HepG2 (cell line): Measurements from ENCODE around the gene TADA3. TPM values are rescaled to one million over a fixed set of nuclear protein-coding genes. Genes with fewer than 3 reads are reported as not detected.

Source experiments
- ELF4 ChIP-seq: sonication (generic); formaldehyde crosslinking; IDR thresholded peaks from 2 replicates; pipeline ENCODE4 v1.5.0; 2020; ENCODE audit warnings: missing genetic modification reagents, mild to moderate bottlenecking, moderate library complexity, borderline replicate concordance
- FOXK2 ChIP-seq: fragments of 450-650 bp; IDR thresholded peaks from 2 replicates; pipeline ENCODE4 v1.6.1; 2016
- KDM1A ChIP-seq: IDR thresholded peaks from 2 replicates; pipeline ENCODE4 v1.6.1; 2016; ENCODE audit warnings: missing compliant biosample characterization
- KMT2A ChIP-seq: sonication (generic); formaldehyde crosslinking; IDR thresholded peaks from 2 replicates; pipeline ENCODE4 v1.4.0; 2020; ENCODE audit warnings: missing genetic modification reagents
- MAZ ChIP-seq, 2 experiments: sonication (generic) in 1 of 2; formaldehyde crosslinking in 1 of 2; IDR thresholded peaks; 2 replicates each; pipeline versions ENCODE4 v1.5.0 to v1.6.1; 2012 to 2020; ENCODE audit warnings: low read depth in 2 of 2, mild to moderate bottlenecking in 2 of 2, borderline replicate concordance in 1 of 2, improper control_type of control experiment in 1 of 2, low read length in 1 of 2, missing genetic modification reagents in 1 of 2, moderate library complexity in 1 of 2
- MXD1 ChIP-seq: sonication (generic); formaldehyde crosslinking; IDR thresholded peaks from 2 replicates; pipeline ENCODE4 v1.4.0; 2020; ENCODE audit warnings: mild to moderate bottlenecking, missing genetic modification reagents
- NFE2L2 ChIP-seq: fragments of 150-350 bp; IDR thresholded peaks from 2 replicates; pipeline ENCODE4 v1.6.1; 2014; ENCODE audit warnings: low read length
- NPAS2 ChIP-seq: sonication (generic); formaldehyde crosslinking; IDR thresholded peaks from 2 replicates; pipeline ENCODE4 v1.8.0; 2022; ENCODE audit warnings: mild to moderate bottlenecking, missing genetic modification reagents, borderline replicate concordance
- PAF1 ChIP-seq: IDR thresholded peaks from 2 replicates; pipeline ENCODE4 v1.6.1; 2016; ENCODE audit warnings: missing genetic modification reagents, missing compliant biosample characterization
- SMARCE1 ChIP-seq: fragments of 450-650 bp; IDR thresholded peaks from 2 replicates; pipeline ENCODE4 v1.6.1; 2017; ENCODE audit warnings: borderline replicate concordance
- SRSF4 ChIP-seq: fragments of 200-400 bp; formaldehyde crosslinking; IDR thresholded peaks from one replicate; pipeline ENCODE4 v1.6.1; 2018; ENCODE audit warnings: mild to moderate bottlenecking, low read depth, low read length, moderate library complexity; ENCODE audit not compliant: poor library complexity, severe bottlenecking
- TEAD2 ChIP-seq: sonication (generic); formaldehyde crosslinking; IDR thresholded peaks from 2 replicates; pipeline ENCODE4 v1.9.0; 2021; ENCODE audit warnings: missing genetic modification reagents
- ZMYM2 ChIP-seq: sonication (generic); formaldehyde crosslinking; IDR thresholded peaks from 2 replicates; pipeline ENCODE4 v1.8.0; 2022; ENCODE audit warnings: mild to moderate bottlenecking, missing genetic modification reagents
- ZNF260 ChIP-seq: sonication (generic); formaldehyde crosslinking; IDR thresholded peaks from 2 replicates; pipeline ENCODE4 v1.4.0; 2020; ENCODE audit warnings: missing genetic modification reagents, low read depth, mild to moderate bottlenecking, borderline replicate concordance
- ZNF547 ChIP-seq: sonication (generic); formaldehyde crosslinking; IDR thresholded peaks from 2 replicates; pipeline ENCODE4 v1.5.1; 2020; ENCODE audit warnings: mild to moderate bottlenecking, missing genetic modification reagents
- ZNF747 ChIP-seq: sonication (generic); formaldehyde crosslinking; IDR thresholded peaks from 2 replicates; pipeline ENCODE4 v1.8.1; 2023; ENCODE audit warnings: missing genetic modification reagents, mild to moderate bottlenecking, borderline replicate concordance
- ZSCAN22 ChIP-seq: sonication (generic); formaldehyde crosslinking; IDR thresholded peaks from 2 replicates; pipeline ENCODE4 v1.4.0; 2020; ENCODE audit warnings: mild to moderate bottlenecking, missing genetic modification reagents
- ZSCAN25 ChIP-seq: sonication (generic); formaldehyde crosslinking; IDR thresholded peaks from 2 replicates; pipeline ENCODE4 v1.8.0; 2022; ENCODE audit warnings: mild to moderate bottlenecking, missing genetic modification reagents
- polyA plus RNA-seq, 8 experiments: library from polyadenylated mRNA; depleted of rRNA in 3 of 8; stranded (reverse) in 7 of 8; unstranded in 1 of 8; fragments of >200 nt; fragmentation: Illumina TruSeq in 4 of 8; extraction: Trizol in 4 of 8; gene quantifications; 2 replicates each; pipeline versions ENCODE4 v1.2.1 to v1.2.3, GENCODE V29; 2011 to 2016; ENCODE audit warnings: low read depth in 4 of 8, missing spikeins in 1 of 8, mixed read lengths in 1 of 8; ENCODE audit not compliant: insufficient read depth in 1 of 8
- total RNA-seq, 5 experiments: library from RNA; depleted of rRNA; stranded (reverse); fragments of >200 nt; fragmentation: Illumina TruSeq; extraction: Trizol; gene quantifications; 2 replicates each; pipeline ENCODE4 v1.2.3, GENCODE V29; 2016; ENCODE audit warnings: low read depth in 1 of 5
- TF ChIP-seq, protein P1 (sequence below): sonication (generic); formaldehyde crosslinking; IDR thresholded peaks from 2 replicates; pipeline ENCODE4 v1.4.0; 2020; ENCODE audit warnings: missing genetic modification reagents
- TF ChIP-seq, protein P2 (sequence below): sonication (generic); formaldehyde crosslinking; IDR thresholded peaks from 2 replicates; pipeline ENCODE4 v1.4.0; 2020; ENCODE audit warnings: mild to moderate bottlenecking, missing genetic modification reagents
- TF ChIP-seq, protein P3 (sequence below): sonication (generic); formaldehyde crosslinking; IDR thresholded peaks from 2 replicates; pipeline ENCODE4 v1.5.1; 2020; ENCODE audit warnings: mild to moderate bottlenecking, missing genetic modification reagents, borderline replicate concordance
- TF ChIP-seq, protein P4 (sequence below): sonication (generic); formaldehyde crosslinking; IDR thresholded peaks from 2 replicates; pipeline ENCODE4 v1.8.1; 2022; ENCODE audit warnings: low read depth, mild to moderate bottlenecking, missing genetic modification reagents

TADA3 gene
- total and polyA plus RNA-seq, 2 of the 13 experiments (the other 11 are each of a cell fraction or from before 2014, with no cell fraction given), result 32.1 to 37.1 TPM

- TF ChIP-seq ZNF747 (CRISPR knock-in tag), result no peak
- no peak for TF ChIP-seq SMARCE1
- no peak for TF ChIP-seq ZSCAN25 (CRISPR knock-in tag)
- TF ChIP-seq ZSCAN22 (CRISPR knock-in tag), result no peak
- TF ChIP-seq, protein P1, sequence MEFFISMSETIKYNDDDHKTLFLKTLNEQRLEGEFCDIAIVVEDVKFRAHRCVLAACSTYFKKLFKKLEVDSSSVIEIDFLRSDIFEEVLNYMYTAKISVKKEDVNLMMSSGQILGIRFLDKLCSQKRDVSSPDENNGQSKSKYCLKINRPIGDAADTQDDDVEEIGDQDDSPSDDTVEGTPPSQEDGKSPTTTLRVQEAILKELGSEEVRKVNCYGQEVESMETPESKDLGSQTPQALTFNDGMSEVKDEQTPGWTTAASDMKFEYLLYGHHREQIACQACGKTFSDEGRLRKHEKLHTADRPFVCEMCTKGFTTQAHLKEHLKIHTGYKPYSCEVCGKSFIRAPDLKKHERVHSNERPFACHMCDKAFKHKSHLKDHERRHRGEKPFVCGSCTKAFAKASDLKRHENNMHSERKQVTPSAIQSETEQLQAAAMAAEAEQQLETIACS (CRISPR knock-in tag), result no peak
- TF ChIP-seq NPAS2 (CRISPR knock-in tag), result no peak
- no peak for TF ChIP-seq TEAD2 (CRISPR knock-in tag)
- TF ChIP-seq, protein P2, sequence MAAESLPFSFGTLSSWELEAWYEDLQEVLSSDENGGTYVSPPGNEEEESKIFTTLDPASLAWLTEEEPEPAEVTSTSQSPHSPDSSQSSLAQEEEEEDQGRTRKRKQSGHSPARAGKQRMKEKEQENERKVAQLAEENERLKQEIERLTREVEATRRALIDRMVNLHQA, result no peak
- TF ChIP-seq ZNF260, result no peak
- TF ChIP-seq NFE2L2, result no peak
- no peak for TF ChIP-seq KMT2A (CRISPR knock-in tag)
- TF ChIP-seq MXD1 (CRISPR knock-in tag), result no peak
- TF ChIP-seq FOXK2, result no peak
- no peak for TF ChIP-seq KDM1A (CRISPR knock-in tag)
- no peak for TF ChIP-seq ELF4
- no peak for TF ChIP-seq ZMYM2
- TF ChIP-seq, protein P3, sequence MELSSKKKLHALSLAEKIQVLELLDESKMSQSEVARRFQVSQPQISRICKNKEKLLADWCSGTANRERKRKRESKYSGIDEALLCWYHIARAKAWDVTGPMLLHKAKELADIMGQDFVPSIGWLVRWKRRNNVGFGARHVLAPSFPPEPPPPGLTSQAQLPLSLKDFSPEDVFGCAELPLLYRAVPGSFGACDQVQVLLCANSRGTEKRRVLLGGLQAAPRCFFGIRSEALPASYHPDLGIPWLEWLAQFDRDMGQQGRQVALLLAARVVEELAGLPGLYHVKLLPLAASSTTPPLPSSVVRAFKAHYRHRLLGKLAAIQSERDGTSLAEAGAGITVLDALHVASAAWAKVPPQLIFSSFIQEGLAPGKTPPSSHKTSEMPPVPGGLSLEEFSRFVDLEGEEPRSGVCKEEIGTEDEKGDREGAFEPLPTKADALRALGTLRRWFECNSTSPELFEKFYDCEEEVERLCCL, result no peak
- no peak for TF ChIP-seq PAF1
- no peak for TF ChIP-seq ZNF547
- TF ChIP-seq SRSF4, result no peak
- TF ChIP-seq, protein P4, sequence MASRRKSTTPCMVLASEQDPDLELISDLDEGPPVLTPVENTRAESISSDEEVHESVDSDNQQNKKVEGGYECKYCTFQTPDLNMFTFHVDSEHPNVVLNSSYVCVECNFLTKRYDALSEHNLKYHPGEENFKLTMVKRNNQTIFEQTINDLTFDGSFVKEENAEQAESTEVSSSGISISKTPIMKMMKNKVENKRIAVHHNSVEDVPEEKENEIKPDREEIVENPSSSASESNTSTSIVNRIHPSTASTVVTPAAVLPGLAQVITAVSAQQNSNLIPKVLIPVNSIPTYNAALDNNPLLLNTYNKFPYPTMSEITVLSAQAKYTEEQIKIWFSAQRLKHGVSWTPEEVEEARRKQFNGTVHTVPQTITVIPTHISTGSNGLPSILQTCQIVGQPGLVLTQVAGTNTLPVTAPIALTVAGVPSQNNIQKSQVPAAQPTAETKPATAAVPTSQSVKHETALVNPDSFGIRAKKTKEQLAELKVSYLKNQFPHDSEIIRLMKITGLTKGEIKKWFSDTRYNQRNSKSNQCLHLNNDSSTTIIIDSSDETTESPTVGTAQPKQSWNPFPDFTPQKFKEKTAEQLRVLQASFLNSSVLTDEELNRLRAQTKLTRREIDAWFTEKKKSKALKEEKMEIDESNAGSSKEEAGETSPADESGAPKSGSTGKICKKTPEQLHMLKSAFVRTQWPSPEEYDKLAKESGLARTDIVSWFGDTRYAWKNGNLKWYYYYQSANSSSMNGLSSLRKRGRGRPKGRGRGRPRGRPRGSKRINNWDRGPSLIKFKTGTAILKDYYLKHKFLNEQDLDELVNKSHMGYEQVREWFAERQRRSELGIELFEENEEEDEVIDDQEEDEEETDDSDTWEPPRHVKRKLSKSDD, result no peak
- no peak for TF ChIP-seq MAZ (IDR thresholded peaks at IDR 0.05; ENCODE audit: borderline replicate concordance, low read depth, low read length)
- peak; percentile 48; the same call in 1 of the 2 replicates for TF ChIP-seq MAZ (CRISPR knock-in tag; IDR thresholded peaks at IDR 0.05; ENCODE audit: low read depth)
These were observed 22.6 kb downstream of the TADA3 start, which contains the start of gene CAMK1 (continued) for GRCh38 chr3:9769426-9770275.
